ENCODE measurements around the gene TMEM145. TPM values are rescaled to one million over a fixed set of nuclear protein-coding genes. Genes with fewer than 3 reads are reported as not detected.
"Not testable (repeated sequence)": the region's sequence is repeated elsewhere in the genome, so short reads cannot be mapped to it uniquely, and the experiment has no call there.

The TMEM145 gene
- total RNA-seq, 1 donor from 2014 or later = 0.36 TPM

GRCh38 chr19:42335971-42336370 lies 22.9 kb downstream of the TMEM145 start:
- intact Hi-C loops (cut with micrococcal nuclease) = no loop called here
- peaks cover 15% of the 10 kb centered on the region for H3K4me1 ChIP-seq
- H3K27ac ChIP-seq (replicated peaks) = no peak overlapping the region
- no peak for DNase-seq
- H3K27me3 ChIP-seq (ENCODE audit: low read depth) = no peaks in the 10 kb centered on the region
- H3K4me3 ChIP-seq = no peak overlapping the region
- H3K9me3 ChIP-seq (replicated peaks) = no peaks in the 10 kb centered on the region
- TF ChIP-seq CTCF (IDR thresholded peaks at IDR 0.05; ENCODE audit: borderline replicate concordance) = no peak
- peaks cover 37% of the 10 kb centered on the region for H3K36me3 ChIP-seq

- H3K27ac ChIP-seq (replicated peaks); intact Hi-C loops (cut with micrococcal nuclease): not testable (repeated sequence)
- peaks cover 64% of the 10 kb centered on the region for H3K36me3 ChIP-seq
Observed at GRCh38 chr19:42339126-42339860, 26.2 kb downstream of the TMEM145 start.

GRCh38 chr19:42339922-42340321 lies 26.8 kb downstream of the TMEM145 start:
- H3K9me3 ChIP-seq (replicated peaks); intact Hi-C loops (cut with micrococcal nuclease): not testable (repeated sequence)
- H3K36me3 ChIP-seq = peaks cover 70% of the 10 kb centered on the region

More at GRCh38 chr19:42339126-42339860, 26.2 kb downstream of the TMEM145 start:
- not testable (repeated sequence) for H3K4me1 ChIP-seq; H3K4me3 ChIP-seq; H3K9me3 ChIP-seq (replicated peaks); DNase-seq; H3K27me3 ChIP-seq (ENCODE audit: low read depth)

GRCh38 chr19:42343344-42344110 lies 30.4 kb downstream of the TMEM145 start:
- H3K27me3 ChIP-seq (ENCODE audit: low read depth) = no peaks in the 10 kb centered on the region
- no peaks in the 10 kb centered on the region for H3K4me1 ChIP-seq
- no peaks in the 10 kb centered on the region for H3K9me3 ChIP-seq (replicated peaks)
- H3K36me3 ChIP-seq = peaks cover 69% of the 10 kb centered on the region
- no peak for TF ChIP-seq CTCF (IDR thresholded peaks at IDR 0.05; ENCODE audit: borderline replicate concordance)
- DNase-seq = no peak
- H3K27ac ChIP-seq (replicated peaks) = no peak overlapping the region
- intact Hi-C loops (cut with micrococcal nuclease) = no loop called here
- H3K4me3 ChIP-seq = no peak overlapping the region

More at GRCh38 chr19:42339922-42340321, 26.8 kb downstream of the TMEM145 start:
- not testable (repeated sequence) for DNase-seq; H3K27me3 ChIP-seq (ENCODE audit: low read depth); H3K4me3 ChIP-seq; H3K4me1 ChIP-seq; H3K27ac ChIP-seq (replicated peaks)

GRCh38 chr19:42344336-42344893 lies 31.3 kb downstream of the TMEM145 start:
- Histone ChIP-seq H3K4me1 (no peaks in the 10 kb centered on the region), H3K27ac (replicated peaks) (no peak overlapping the region), H3K36me3 (peaks cover 74% of the 10 kb centered on the region), H3K9me3 (replicated peaks) (no peaks in the 10 kb centered on the region), H3K4me3 (no peak overlapping the region), H3K27me3 (ENCODE audit: low read depth) (no peaks in the 10 kb centered on the region)
- DNase-seq = no peak
- no peak for TF ChIP-seq CTCF (IDR thresholded peaks at IDR 0.05; ENCODE audit: borderline replicate concordance)
- intact Hi-C loops (cut with micrococcal nuclease) = no loop called here

- DNase-seq = no peak
- Histone ChIP-seq H3K9me3 (replicated peaks) (no peaks in the 10 kb centered on the region), H3K4me3 (no peak overlapping the region), H3K27me3 (ENCODE audit: low read depth) (no peaks in the 10 kb centered on the region), H3K36me3 (peaks cover 83% of the 10 kb centered on the region), H3K27ac (replicated peaks) (no peak overlapping the region), H3K4me1 (no peaks in the 10 kb centered on the region)
- no peak for TF ChIP-seq CTCF (IDR thresholded peaks at IDR 0.05; ENCODE audit: borderline replicate concordance)
- intact Hi-C loops (cut with micrococcal nuclease) = no loop called here
Observed at GRCh38 chr19:42345191-42345812, 32.2 kb downstream of the TMEM145 start.

All from left ventricle myocardium inferior (tissue), 1 donor.